AG10803 (cell line): Measurements from ENCODE around the gene CREG1.

Experiments used
- DNase-seq: peaks from one replicate; pipeline ENCODE4 v3.0.0; 2010; ENCODE audit warnings: low read depth
- H3K4me3 ChIP-seq: 2 replicates; pipeline ENCODE4 v1.5.1; 2011; ENCODE audit warnings: mild to moderate bottlenecking, low read length, control low read depth
- TF ChIP-seq, protein P1 (sequence below): conservative IDR thresholded peaks from 2 replicates; pipeline ENCODE4 v1.5.1; 2011; ENCODE audit warnings: mild to moderate bottlenecking, low read length, control low read depth, inconsistent platforms

CREG1 gene

DNA sequence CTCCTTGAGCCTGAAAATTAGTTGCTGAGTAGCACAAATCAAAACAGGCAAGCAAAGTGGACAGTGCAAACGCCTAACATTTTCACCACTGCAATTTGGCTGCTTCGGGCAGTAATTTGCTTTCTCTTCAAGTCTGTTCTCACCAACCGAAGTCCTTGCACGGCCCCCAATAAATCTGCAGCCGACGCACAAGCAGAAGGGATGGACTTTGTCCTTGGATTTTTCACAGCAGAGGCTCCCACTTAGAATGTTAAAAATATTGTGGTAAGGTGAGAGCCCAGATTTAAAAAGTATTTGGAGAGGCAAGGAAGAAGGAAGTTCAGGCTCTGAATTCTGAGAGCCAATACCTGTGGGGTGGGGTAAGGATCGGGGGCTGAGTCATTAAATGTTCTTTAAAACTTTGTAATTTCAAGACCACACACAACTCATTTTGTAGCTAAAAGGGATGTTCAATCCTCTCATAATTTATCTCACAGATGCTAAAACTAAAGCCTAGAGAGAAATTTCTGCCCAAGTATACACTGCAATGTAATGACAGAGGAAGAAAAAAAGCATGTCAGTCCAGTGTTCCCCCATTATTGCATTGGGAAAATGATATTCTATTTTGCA is 41.4 kb downstream of the CREG1 start:
- TF ChIP-seq, protein P1, sequence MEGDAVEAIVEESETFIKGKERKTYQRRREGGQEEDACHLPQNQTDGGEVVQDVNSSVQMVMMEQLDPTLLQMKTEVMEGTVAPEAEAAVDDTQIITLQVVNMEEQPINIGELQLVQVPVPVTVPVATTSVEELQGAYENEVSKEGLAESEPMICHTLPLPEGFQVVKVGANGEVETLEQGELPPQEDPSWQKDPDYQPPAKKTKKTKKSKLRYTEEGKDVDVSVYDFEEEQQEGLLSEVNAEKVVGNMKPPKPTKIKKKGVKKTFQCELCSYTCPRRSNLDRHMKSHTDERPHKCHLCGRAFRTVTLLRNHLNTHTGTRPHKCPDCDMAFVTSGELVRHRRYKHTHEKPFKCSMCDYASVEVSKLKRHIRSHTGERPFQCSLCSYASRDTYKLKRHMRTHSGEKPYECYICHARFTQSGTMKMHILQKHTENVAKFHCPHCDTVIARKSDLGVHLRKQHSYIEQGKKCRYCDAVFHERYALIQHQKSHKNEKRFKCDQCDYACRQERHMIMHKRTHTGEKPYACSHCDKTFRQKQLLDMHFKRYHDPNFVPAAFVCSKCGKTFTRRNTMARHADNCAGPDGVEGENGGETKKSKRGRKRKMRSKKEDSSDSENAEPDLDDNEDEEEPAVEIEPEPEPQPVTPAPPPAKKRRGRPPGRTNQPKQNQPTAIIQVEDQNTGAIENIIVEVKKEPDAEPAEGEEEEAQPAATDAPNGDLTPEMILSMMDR = no peak
- DNase-seq = no peak
- H3K4me3 ChIP-seq = no peak overlapping the region

DNA sequence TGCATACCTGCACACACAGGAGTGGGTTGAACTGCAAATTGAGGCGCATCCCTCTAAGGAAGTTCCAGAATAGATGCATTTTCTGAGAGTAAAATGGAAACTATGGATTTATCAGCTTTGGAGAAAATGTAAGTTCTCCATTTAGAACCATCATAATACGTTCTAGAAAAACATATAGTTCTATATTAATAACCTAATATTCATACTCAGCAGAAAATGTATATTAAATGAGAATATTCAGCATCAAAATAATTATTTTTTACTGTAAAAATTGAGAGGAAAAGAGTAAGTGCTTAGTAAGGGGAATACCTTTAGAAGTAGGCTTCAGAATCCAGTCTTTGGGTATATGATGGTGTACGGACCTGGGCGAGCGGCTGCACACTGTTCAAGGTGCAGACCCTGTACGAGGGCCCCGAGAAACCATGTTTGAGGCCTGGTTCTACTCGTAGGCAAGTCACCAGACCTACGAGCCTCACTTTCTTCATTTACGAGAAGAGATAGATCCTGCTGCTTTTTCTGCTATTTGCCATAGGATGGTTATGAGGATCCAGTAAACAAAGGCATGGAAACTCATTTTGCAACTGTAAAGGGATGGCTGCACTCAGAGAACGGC is 42.1 kb downstream of the CREG1 start:
- H3K4me3 ChIP-seq = no peak overlapping the region
- TF ChIP-seq, protein P1 = no peak
- no peak for DNase-seq

DNA sequence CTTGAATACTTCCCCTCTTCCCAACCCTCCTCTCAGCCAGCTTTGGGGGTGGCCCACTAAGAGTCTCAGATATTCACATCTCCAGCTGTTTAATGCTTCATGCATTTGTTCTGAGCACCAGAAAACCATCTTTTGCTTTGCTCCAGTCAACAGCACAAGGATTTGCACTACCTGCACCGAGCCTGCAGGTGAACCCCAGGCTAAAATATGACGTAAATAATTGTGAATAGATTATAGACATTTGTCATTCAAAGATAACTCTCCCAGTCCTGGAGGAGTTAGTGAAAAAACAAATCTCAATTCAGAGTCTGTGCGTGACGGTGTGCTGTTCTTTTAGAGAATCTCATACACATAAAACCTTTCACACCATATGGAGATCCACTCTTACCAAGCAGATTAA is 42.7 kb downstream of the CREG1 start:
- TF ChIP-seq, protein P1 = no peak
- DNase-seq = no peak
- H3K4me3 ChIP-seq = no peak overlapping the region

DNA sequence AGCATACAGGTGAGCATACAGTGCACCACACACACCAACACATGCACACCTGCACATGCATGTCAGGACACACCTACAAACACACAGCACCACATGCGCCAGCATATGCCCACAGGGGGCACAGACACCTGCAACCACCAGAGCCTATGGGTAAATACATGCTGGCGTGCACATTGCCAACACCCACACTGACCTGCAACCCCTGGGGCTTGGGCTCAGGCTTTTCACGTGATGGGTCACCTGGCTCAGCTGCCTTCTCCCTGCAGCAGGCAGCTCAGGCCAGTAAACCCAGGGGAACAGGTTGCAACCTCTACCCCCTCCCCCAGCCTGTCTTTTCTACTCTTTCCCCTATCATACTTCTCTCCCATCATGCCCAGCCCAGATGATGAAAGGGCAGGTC is 43.3 kb downstream of the CREG1 start:
- no peak for DNase-seq
- no peak overlapping the region for H3K4me3 ChIP-seq
- TF ChIP-seq, protein P1 = no peak

DNA sequence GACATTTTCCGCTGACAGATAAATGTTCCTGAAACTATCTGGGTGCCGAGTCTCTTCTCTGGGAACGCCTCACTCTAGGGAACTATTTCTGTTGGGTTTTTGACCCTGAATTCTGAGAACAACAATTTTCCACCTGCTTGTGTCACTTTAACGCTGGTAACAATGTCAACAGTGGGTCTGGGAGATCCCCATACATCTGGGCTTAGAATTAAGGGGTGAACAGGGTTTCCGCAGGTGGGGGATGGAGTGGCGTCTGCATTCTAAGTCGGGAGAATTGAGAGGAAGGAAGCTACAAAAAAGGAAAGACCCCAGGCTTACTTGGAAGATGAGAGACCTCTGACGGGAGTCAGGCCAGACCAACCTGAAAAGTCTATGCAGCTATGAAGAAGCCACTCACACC is 44.0 kb downstream of the CREG1 start:
- no peak overlapping the region for H3K4me3 ChIP-seq
- no peak for DNase-seq
- TF ChIP-seq, protein P1 = no peak

DNA sequence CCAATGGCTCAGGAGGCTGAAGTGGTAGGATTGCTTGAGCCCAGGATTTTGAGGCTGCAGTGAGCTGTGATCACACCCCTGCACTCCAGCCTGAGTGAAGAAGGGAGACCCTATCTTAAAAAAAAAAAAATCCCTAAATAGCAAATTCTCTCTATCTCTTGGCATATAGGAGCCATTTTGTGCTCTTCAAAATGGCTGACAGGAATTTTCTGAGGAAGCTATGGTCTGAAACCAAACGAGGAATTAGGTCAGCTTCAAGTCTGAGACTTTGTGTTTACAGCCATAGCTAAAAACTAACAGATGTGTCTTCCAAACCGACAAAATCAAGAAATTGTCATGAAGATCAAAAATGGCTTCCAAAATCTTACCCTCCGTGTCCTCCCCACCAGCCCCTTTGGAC is 45.8 kb downstream of the CREG1 start:
- DNase-seq = no peak
- TF ChIP-seq, protein P1 = no peak
- H3K4me3 ChIP-seq = no peak overlapping the region

DNA sequence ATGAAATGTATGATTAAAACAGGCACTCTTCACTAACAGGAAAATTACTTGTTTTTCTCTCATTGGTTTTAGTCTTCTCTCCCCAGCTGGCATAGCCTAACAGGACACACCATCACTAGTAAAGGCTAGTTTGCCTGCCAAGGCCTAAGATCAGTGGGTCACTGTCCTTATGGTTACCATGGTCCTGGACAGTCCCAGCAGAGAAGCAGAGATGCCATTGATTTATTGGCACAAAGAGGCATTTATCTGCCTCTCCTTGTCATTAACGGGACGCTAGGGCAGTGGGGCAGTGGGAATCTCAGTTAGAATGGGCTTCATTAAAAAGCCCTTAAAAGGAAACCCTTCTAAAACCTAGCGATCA is 49.1 kb downstream of the CREG1 start:
- TF ChIP-seq, protein P1 = no peak
- no peak overlapping the region for H3K4me3 ChIP-seq
- DNase-seq = no peak
